H1 (cell line): Measurements from ENCODE around the gene SCGB3A1. TPM values are rescaled to one million over a fixed set of nuclear protein-coding genes. Genes with fewer than 3 reads are reported as not detected.

Experiments
- BCL11A ChIP-seq, 2 experiments: IDR thresholded peaks; one replicate each; pipeline ENCODE4 v1.6.1; 2011; ENCODE audit warnings: low read depth in 2 of 2, low read length in 2 of 2, mild to moderate bottlenecking in 2 of 2
- CBX8 ChIP-seq: fragments of 300-800, 300-1000 bp; sonication (generic); IDR thresholded peaks from 2 replicates; pipeline ENCODE4 v1.7.1; 2016; ENCODE audit warnings: low read depth, low read length, borderline replicate concordance
- KDM4A ChIP-seq: IDR thresholded peaks from one replicate; pipeline ENCODE4 v1.7.1; 2012; ENCODE audit warnings: low read depth, mild to moderate bottlenecking, moderate library complexity, low read length, inconsistent platforms; ENCODE audit not compliant: severe bottlenecking
- POU5F1 ChIP-seq: IDR thresholded peaks from 2 replicates; pipeline ENCODE4 v1.6.1; 2011; ENCODE audit warnings: low read depth, mild to moderate bottlenecking, low read length, moderate library complexity
- polyA plus RNA-seq, 7 experiments: library from polyadenylated mRNA; depleted of rRNA in 3 of 7; stranded (reverse) in 5 of 7; unstranded in 2 of 7; fragments of >200 nt in 5 of 7; fragments of 200-250 nt in 2 of 7; gene quantifications; 1 replicate in 5 of 7; 2 replicates in 1 of 7; 4 replicates in 1 of 7; pipeline versions ENCODE4 v1.2.1 to v1.2.3, GENCODE V29; 2011 to 2013; ENCODE audit warnings: missing spikeins in 2 of 7, mixed read lengths in 2 of 7
- total RNA-seq: library from RNA; stranded (reverse); fragmentation: NEBNext Ultra II Directional; extraction: Animal tissue kit (Norgen Biotek cat#: 25700); gene quantifications from 2 replicates; pipeline ENCODE4 v1.2.1, GENCODE V29; 2021

The SCGB3A1 gene
- total and polyA plus RNA-seq, 2 of the 8 experiments (the other 6 are each of a cell fraction or from before 2014, with no cell fraction given): 0.20 TPM; not detected in 1

DNA sequence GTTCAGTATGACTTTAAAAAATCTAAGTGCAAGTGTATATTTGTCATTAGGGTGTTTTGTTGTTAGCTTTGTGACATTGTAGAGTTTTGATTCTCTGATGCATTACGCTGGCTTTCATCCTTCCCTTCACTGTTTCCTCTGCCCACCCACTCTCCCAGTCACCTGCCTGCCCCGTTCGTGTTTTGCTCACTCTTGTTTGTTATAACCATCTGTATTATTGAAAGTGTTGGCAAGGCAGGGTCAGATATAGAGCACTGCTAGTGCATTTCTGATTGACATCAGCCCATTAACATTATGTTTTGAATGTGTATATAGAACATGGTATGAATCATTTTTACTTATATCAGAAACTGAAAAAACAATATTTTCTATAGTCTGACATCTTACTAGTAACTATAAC is 27.3 kb downstream of the SCGB3A1 start (continued):
- TF ChIP-seq POU5F1: no peak
- no peak for TF ChIP-seq KDM4A
- TF ChIP-seq CBX8: no peak
- no peak for TF ChIP-seq BCL11A (IDR thresholded peaks at IDR 0.05; ENCODE audit: low read depth in 2 of 2, low read length in 2 of 2)
